Fibroblast of lung (primary cell): ENCODE data around the gene AFF2.

Source experiments
- EZH2 ChIP-seq: IDR thresholded peaks from 2 replicates; pipeline ENCODE4 v1.5.1; 2012; ENCODE audit warnings: low read length, control low read depth, mild to moderate bottlenecking; ENCODE audit errors: missing control alignments
- TF ChIP-seq, protein P1 (sequence below), 2 donors: IDR thresholded peaks in 1 of 2; conservative IDR thresholded peaks in 1 of 2; 1 replicate in 1 of 2; 2 replicates in 1 of 2; pipeline ENCODE4 v1.5.1; 2011 to 2012; ENCODE audit warnings: low read length in 2 of 2, control low read depth in 1 of 2, inconsistent platforms in 1 of 2, low read depth in 1 of 2, mild to moderate bottlenecking in 1 of 2

DNA sequence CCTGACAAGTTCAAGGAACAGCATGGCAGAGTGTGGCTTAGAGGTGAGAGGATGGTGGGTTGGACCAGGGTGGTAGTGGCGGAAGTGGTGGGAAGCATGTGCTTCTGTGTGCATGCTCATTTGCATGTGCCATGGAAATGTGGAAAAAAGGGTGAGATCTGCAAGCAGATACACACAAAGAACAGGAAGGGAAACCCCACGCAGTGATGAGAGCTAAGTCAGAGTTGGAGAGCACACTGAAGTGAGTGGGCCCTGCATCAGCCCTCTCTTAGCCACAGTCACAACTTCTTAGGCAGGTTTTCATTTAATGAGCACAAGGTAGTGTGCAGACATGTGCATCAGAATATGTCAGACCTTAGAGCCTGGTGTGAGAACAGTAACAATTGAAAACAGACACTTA, 483.8 kb downstream of the AFF2 start:
- TF ChIP-seq, protein P1, sequence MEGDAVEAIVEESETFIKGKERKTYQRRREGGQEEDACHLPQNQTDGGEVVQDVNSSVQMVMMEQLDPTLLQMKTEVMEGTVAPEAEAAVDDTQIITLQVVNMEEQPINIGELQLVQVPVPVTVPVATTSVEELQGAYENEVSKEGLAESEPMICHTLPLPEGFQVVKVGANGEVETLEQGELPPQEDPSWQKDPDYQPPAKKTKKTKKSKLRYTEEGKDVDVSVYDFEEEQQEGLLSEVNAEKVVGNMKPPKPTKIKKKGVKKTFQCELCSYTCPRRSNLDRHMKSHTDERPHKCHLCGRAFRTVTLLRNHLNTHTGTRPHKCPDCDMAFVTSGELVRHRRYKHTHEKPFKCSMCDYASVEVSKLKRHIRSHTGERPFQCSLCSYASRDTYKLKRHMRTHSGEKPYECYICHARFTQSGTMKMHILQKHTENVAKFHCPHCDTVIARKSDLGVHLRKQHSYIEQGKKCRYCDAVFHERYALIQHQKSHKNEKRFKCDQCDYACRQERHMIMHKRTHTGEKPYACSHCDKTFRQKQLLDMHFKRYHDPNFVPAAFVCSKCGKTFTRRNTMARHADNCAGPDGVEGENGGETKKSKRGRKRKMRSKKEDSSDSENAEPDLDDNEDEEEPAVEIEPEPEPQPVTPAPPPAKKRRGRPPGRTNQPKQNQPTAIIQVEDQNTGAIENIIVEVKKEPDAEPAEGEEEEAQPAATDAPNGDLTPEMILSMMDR (conservative IDR thresholded peaks at IDR 0.05 in 1 of 2, IDR thresholded peaks at IDR 0.05 in 1 of 2; ENCODE audit: low read depth in 1 of 2, low read length in 2 of 2), result no peak
- TF ChIP-seq EZH2, result no peak
